ENCODE measurements around the gene NAA80.

NAA80 gene

DNA sequence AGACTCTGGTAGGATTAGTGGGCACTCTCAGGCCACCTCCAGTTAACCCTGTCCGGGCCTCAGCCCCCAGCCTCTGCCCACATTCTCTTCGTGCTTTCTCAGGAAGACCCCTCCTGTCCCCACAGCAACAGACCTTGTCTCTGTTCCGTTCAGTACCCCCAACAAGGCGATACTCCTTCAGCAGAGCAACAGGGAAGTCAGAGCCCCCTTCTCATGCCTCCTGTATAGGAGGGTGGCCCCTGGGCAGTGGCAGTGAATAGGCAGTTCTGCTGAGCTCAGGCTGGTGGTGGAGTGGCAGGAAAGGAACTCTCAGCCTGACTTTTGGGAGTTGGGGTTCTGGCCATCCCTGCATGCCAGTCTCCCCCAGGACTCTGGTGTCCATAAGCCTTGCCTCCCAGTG lies 29.7 kb downstream of the NAA80 start:
- H3K36me3 ChIP-seq (ENCODE audit: insufficient read depth, low read length): no peaks in the 10 kb centered on the region

DNA sequence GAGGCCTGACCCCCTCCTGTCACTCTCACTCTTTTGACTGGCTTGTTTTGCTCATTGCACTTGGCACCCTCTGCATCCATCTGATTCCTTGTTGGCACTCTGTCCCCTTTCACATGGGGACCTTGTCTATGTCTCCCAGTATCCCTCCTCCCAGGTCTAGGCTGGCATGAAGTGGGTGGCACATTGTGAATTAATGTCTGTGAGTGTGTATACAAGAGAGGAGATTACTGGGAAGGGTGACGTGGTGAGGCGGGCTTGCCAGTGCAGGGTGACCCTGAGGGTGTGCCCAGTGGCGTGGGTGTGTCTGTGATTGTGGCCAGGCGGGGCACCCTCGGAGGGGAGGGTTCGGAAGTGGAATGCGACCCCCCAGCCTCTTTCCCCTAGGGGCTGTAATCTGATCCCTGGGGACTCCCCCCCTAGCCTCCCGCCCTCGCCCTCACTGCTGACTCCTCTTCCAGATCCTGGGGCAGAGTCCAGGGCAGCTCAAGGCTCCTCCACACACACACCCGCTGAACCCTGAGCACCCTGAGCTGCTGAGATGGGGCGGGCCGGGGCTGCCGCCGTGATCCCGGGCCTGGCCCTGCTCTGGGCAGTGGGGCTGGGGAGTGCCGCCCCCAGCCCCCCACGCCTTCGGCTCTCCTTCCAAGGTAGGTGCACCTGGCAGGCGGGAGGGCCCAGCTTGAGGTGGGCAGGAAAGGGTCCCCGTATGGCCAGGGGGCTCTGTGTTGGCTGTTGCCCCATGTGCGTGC lies 30.3 kb downstream of the NAA80 start, which contains the start of gene SEMA3B:
Gene SEMA3B, plus strand, starts transcription at position 445 of the 749 bp plus-strand sequence. Its CDS starts 94 bp downstream, at position 539.
- no peaks in the 10 kb centered on the region for H3K4me1 ChIP-seq (ENCODE audit: insufficient read depth, low read length, poor library complexity, severe bottlenecking)
- no peaks in the 10 kb centered on the region for H3K79me2 ChIP-seq (ENCODE audit: insufficient read depth, low read length)
- H3K4me3 ChIP-seq (ENCODE audit: low read length, poor library complexity, severe bottlenecking): no peak within 1 kb of the TSS
- no peak within 1 kb of the TSS for H3K4me2 ChIP-seq (ENCODE audit: low read depth, low read length, poor library complexity, severe bottlenecking)
- H3K9me3 ChIP-seq (ENCODE audit: insufficient read depth, low read depth, low read length): no peaks in the 10 kb centered on the region
- no peaks in the 10 kb centered on the region for H4K20me1 ChIP-seq (ENCODE audit: insufficient read depth, low read length, poor library complexity, severe bottlenecking)
- H3F3A ChIP-seq (ENCODE audit: low read depth): no peaks in the 10 kb centered on the region
- no peaks in the 10 kb centered on the region for H3K27me3 ChIP-seq (ENCODE audit: insufficient read depth, low read length, poor library complexity, severe bottlenecking)
- H2AFZ ChIP-seq (ENCODE audit: low read length): no peak within 1 kb of the TSS
- no peaks in the 10 kb centered on the region for H3K9me2 ChIP-seq (replicated peaks; ENCODE audit: low read depth, low read length)
- H3K36me3 ChIP-seq (ENCODE audit: insufficient read depth, low read length): no peaks in the 10 kb centered on the region
- no peak within 1 kb of the TSS for H3K9ac ChIP-seq (ENCODE audit: low read depth, low read length, poor library complexity, severe bottlenecking)
- TF ChIP-seq, protein P1, sequence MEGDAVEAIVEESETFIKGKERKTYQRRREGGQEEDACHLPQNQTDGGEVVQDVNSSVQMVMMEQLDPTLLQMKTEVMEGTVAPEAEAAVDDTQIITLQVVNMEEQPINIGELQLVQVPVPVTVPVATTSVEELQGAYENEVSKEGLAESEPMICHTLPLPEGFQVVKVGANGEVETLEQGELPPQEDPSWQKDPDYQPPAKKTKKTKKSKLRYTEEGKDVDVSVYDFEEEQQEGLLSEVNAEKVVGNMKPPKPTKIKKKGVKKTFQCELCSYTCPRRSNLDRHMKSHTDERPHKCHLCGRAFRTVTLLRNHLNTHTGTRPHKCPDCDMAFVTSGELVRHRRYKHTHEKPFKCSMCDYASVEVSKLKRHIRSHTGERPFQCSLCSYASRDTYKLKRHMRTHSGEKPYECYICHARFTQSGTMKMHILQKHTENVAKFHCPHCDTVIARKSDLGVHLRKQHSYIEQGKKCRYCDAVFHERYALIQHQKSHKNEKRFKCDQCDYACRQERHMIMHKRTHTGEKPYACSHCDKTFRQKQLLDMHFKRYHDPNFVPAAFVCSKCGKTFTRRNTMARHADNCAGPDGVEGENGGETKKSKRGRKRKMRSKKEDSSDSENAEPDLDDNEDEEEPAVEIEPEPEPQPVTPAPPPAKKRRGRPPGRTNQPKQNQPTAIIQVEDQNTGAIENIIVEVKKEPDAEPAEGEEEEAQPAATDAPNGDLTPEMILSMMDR (conservative IDR thresholded peaks at IDR 0.05; ENCODE audit: low read length): no peak
- no peak for TF ChIP-seq EZH2phosphoT487 (IDR thresholded peaks at IDR 0.05; ENCODE audit: borderline replicate concordance)

More for the DNA sequence above, 29.7 kb downstream of the NAA80 start:
- H3K4me1 ChIP-seq (ENCODE audit: insufficient read depth, low read length, poor library complexity, severe bottlenecking): no peaks in the 10 kb centered on the region
- H3F3A ChIP-seq (ENCODE audit: low read depth): no peaks in the 10 kb centered on the region
- H4K20me1 ChIP-seq (ENCODE audit: insufficient read depth, low read length, poor library complexity, severe bottlenecking): no peaks in the 10 kb centered on the region
- no peak overlapping the region for H3K9ac ChIP-seq (ENCODE audit: low read depth, low read length, poor library complexity, severe bottlenecking)
- H3K4me3 ChIP-seq (ENCODE audit: low read length, poor library complexity, severe bottlenecking): no peak overlapping the region
- no peaks in the 10 kb centered on the region for H3K9me3 ChIP-seq (ENCODE audit: insufficient read depth, low read depth, low read length)
- H2AFZ ChIP-seq (ENCODE audit: low read length): no peak overlapping the region
- H3K9me2 ChIP-seq (replicated peaks; ENCODE audit: low read depth, low read length): no peaks in the 10 kb centered on the region
- no peak for TF ChIP-seq EZH2phosphoT487 (IDR thresholded peaks at IDR 0.05; ENCODE audit: borderline replicate concordance)
- TF ChIP-seq, protein P1 (conservative IDR thresholded peaks at IDR 0.05; ENCODE audit: low read length): no peak
- H3K4me2 ChIP-seq (ENCODE audit: low read depth, low read length, poor library complexity, severe bottlenecking): no peak overlapping the region
- H3K79me2 ChIP-seq (ENCODE audit: insufficient read depth, low read length): no peaks in the 10 kb centered on the region
- H3K27me3 ChIP-seq (ENCODE audit: insufficient read depth, low read length, poor library complexity, severe bottlenecking): no peaks in the 10 kb centered on the region

DNA sequence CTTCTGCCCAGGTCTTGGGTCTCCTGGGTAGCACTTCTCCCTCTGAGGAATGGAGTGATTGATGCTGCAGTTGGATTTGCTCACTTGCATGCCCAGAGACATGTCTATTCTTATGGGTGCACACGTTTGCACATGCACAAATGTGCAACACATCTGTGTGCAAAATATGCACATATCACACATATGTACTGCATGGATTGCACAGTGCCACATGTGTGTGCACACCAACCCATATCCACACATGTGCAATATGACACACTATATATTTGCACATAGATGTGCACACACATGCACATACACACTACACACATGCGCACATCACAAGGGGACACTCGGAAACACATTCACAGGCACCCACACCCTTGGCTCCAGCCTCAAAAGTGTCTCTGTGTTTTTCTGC lies 30.9 kb downstream of the NAA80 start:
- H3K36me3 ChIP-seq (ENCODE audit: insufficient read depth, low read length): no peaks in the 10 kb centered on the region
- H3K79me2 ChIP-seq (ENCODE audit: insufficient read depth, low read length): no peaks in the 10 kb centered on the region
- no peak overlapping the region for H2AFZ ChIP-seq (ENCODE audit: low read length)
- no peaks in the 10 kb centered on the region for H3K9me3 ChIP-seq (ENCODE audit: insufficient read depth, low read depth, low read length)
- no peak overlapping the region for H3K4me3 ChIP-seq (ENCODE audit: low read length, poor library complexity, severe bottlenecking)
- no peaks in the 10 kb centered on the region for H3K4me1 ChIP-seq (ENCODE audit: insufficient read depth, low read length, poor library complexity, severe bottlenecking)
- TF ChIP-seq, protein P1 (conservative IDR thresholded peaks at IDR 0.05; ENCODE audit: low read length): no peak
- TF ChIP-seq EZH2phosphoT487 (IDR thresholded peaks at IDR 0.05; ENCODE audit: borderline replicate concordance): no peak
- no peak overlapping the region for H3K4me2 ChIP-seq (ENCODE audit: low read depth, low read length, poor library complexity, severe bottlenecking)
- no peaks in the 10 kb centered on the region for H3K27me3 ChIP-seq (ENCODE audit: insufficient read depth, low read length, poor library complexity, severe bottlenecking)
- no peaks in the 10 kb centered on the region for H4K20me1 ChIP-seq (ENCODE audit: insufficient read depth, low read length, poor library complexity, severe bottlenecking)
- no peaks in the 10 kb centered on the region for H3K9me2 ChIP-seq (replicated peaks; ENCODE audit: low read depth, low read length)
- no peaks in the 10 kb centered on the region for H3F3A ChIP-seq (ENCODE audit: low read depth)
- H3K9ac ChIP-seq (ENCODE audit: low read depth, low read length, poor library complexity, severe bottlenecking): no peak overlapping the region

Measured in Loucy (cell line).